Sigmoid colon (tissue), 7 donors: ENCODE data around the gene UBE3C. TPM values are rescaled to one million over a fixed set of nuclear protein-coding genes. Genes with fewer than 3 reads are reported as not detected.

Experiments
- DNase-seq: peaks from one replicate; pipeline ENCODE4 v3.0.0-alpha.2; 2019
- H3K27ac ChIP-seq, 4 donors: fragments of 200-600 bp; sonication (generic); one replicate each; pipeline ENCODE4 v1.5.1; 2016 to 2019; ENCODE audit warnings: mild to moderate bottlenecking in 1 of 4
- H3K27me3 ChIP-seq, 3 donors: fragments of 200-600 bp; sonication (generic); one replicate each; pipeline ENCODE4 v1.5.1; 2019; ENCODE audit warnings: mild to moderate bottlenecking in 1 of 3
- H3K36me3 ChIP-seq, 4 donors: fragments of 200-600 bp; sonication (generic); one replicate each; pipeline ENCODE4 v1.5.1; 2016 to 2019
- H3K4me1 ChIP-seq, 4 donors: fragments of 200-600 bp; sonication (generic); one replicate each; pipeline ENCODE4 v1.5.1; 2017 to 2019
- H3K4me3 ChIP-seq, 4 donors: fragments of 200-600 bp; sonication (generic); one replicate each; pipeline ENCODE4 v1.5.1; 2017 to 2019; ENCODE audit warnings: mild to moderate bottlenecking in 2 of 4, moderate library complexity in 1 of 4
- H3K9me3 ChIP-seq, 4 donors: fragments of 200-600 bp in 3 of 4; sonication (generic) in 3 of 4; one replicate each; pipeline versions ENCODE4 v1.5.1 to v1.6.1; 2013 to 2019
- EP300 ChIP-seq, 4 donors: sonication (generic); formaldehyde crosslinking; IDR thresholded peaks; one replicate each; pipeline ENCODE4 v1.6.1; 2017; ENCODE audit warnings: antibody characterized with exemption in 4 of 4
- POLR2A ChIP-seq, 2 donors: fragments of 450-650 bp; IDR thresholded peaks; one replicate each; pipeline ENCODE4 v1.6.1; 2016; ENCODE audit warnings: antibody characterized with exemption in 2 of 2, mild to moderate bottlenecking in 2 of 2, moderate library complexity in 2 of 2
- POLR2AphosphoS5 ChIP-seq, 4 donors: sonication (generic); formaldehyde crosslinking; IDR thresholded peaks; one replicate each; pipeline ENCODE4 v1.6.1; 2017; ENCODE audit warnings: antibody characterized with exemption in 4 of 4
- WGBS, 2 donors: extraction: QIAGEN DNeasy Blood & Tissue Kit; methylation state at CpG; one replicate each; pipeline ENCODE4 v1.1.7; 2013; 5-methylcytosine and 5-hydroxymethylcytosine counted together
- intact Hi-C: fragments of 100-400 bp; cut with DNase I; formaldehyde crosslinking; loops from one replicate; pipeline ENCODE4 v1.15.1; 2023
- polyA plus RNA-seq, 3 donors: library from polyadenylated mRNA; stranded (reverse); fragments of 200-250 nt; gene quantifications; one replicate each; pipeline ENCODE4 v1.2.3, GENCODE V29; 2013
- total RNA-seq, 4 donors: library from RNA; depleted of rRNA; stranded (reverse); fragments of >200 nt; gene quantifications; one replicate each; pipeline ENCODE4 v1.1.0, GENCODE V29; 2016
- TF ChIP-seq, protein P1 (sequence below), 4 experiments: fragments of 450-650 bp in 3 of 4; fragments of 200-600 bp in 1 of 4; IDR thresholded peaks; one replicate each; pipeline ENCODE4 v1.5.1; 2016 to 2019; ENCODE audit warnings: antibody characterized with exemption in 4 of 4, mild to moderate bottlenecking in 3 of 4, moderate library complexity in 2 of 4
- donor health status: healthy with polysubstance abuse.
- donor health status: Bipolar disorder and iron deficiency.
- donor health status: healthy.

The UBE3C gene
- total and polyA plus RNA-seq, 7 donors = 21.0 to 84.2 (median 55.7) TPM

DNA sequence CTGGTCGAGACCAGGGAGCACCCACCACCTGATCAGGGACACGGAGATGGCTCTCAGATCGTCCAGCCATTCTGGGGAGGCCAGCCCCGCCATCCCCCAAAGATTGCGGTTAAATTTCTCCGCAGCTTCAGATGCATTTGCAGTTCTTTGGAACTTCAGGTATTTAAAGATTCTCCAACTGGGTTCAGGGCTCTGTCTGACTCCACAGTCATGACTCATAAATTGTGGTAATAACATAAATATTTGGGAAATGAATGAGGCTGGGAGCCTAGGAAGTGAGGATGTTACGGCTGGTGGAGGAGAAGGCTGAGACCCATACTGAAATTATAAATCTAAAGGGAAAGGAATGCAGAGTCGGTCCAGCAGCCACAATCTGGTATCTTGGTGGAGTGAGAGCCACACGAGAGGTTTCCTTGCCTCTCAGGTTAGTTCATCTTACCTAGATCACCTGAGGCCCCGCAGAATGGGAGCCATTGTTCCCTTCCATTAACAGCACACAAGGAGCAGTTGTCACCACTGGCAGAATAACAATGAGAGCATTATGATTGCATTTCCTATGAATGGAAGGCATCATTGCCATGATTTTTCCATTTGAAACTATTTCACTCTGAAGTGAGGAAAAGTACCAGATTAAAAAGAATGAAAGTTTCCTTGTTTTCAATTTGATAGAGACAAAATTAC lies 171.4 kb downstream of the UBE3C start:
- Histone ChIP-seq H3K9me3 (no peaks in the 10 kb centered on the region), H3K27me3 (no peaks in the 10 kb centered on the region), H3K27ac (peak overlapping the region in 2 of 4 donors; percentile 28 to 46), H3K4me3 (no peak overlapping the region), H3K4me1 (peaks cover 0 to 16% (median 10%) of the 10 kb centered on the region in 4 donors), H3K36me3 (no peaks in the 10 kb centered on the region)
- no peak for DNase-seq
- 59 to 74% methylated on average over 10 of the region's 10 CpGs for WGBS, 2 donors
- intact Hi-C loops = no loop called here
- TF ChIP-seq POLR2A (IDR thresholded peaks at IDR 0.05) (no peak), EP300 (IDR thresholded peaks at IDR 0.05) (no peak), POLR2AphosphoS5 (IDR thresholded peaks at IDR 0.05) (no peak)
- TF ChIP-seq, protein P1, sequence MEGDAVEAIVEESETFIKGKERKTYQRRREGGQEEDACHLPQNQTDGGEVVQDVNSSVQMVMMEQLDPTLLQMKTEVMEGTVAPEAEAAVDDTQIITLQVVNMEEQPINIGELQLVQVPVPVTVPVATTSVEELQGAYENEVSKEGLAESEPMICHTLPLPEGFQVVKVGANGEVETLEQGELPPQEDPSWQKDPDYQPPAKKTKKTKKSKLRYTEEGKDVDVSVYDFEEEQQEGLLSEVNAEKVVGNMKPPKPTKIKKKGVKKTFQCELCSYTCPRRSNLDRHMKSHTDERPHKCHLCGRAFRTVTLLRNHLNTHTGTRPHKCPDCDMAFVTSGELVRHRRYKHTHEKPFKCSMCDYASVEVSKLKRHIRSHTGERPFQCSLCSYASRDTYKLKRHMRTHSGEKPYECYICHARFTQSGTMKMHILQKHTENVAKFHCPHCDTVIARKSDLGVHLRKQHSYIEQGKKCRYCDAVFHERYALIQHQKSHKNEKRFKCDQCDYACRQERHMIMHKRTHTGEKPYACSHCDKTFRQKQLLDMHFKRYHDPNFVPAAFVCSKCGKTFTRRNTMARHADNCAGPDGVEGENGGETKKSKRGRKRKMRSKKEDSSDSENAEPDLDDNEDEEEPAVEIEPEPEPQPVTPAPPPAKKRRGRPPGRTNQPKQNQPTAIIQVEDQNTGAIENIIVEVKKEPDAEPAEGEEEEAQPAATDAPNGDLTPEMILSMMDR (IDR thresholded peaks at IDR 0.05) = no peak

DNA sequence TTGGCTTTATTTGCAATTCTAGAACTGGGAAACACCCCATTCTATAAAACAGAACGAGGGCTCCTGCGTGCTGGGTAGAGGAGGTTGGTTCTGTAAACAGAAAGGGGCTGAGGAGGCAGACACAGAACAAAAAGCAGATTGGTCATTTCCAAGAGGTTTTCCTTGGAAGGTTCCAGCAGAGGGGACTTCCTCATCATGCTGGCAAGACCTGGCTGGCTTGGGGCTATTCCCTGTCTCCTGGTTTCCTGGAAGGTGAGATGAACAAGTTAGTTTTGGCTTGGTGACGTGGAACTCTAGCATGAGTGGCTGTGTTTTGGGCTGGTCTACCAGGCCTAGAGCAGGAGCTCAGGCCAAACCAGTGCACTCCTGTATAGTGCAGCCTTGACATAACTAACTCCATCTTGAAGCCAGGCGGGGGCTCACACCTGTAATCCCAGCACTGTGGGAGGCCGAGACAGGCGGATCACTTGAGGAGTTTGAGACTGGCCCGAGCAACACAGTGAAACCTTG lies 172.0 kb downstream of the UBE3C start:
- Histone ChIP-seq H3K27ac (peak overlapping the region in 1 of 4 donors; percentile 28), H3K36me3 (no peaks in the 10 kb centered on the region), H3K4me1 (peaks cover 0 to 16% (median 10%) of the 10 kb centered on the region in 4 donors), H3K4me3 (no peak overlapping the region), H3K9me3 (no peaks in the 10 kb centered on the region), H3K27me3 (no peaks in the 10 kb centered on the region)
- intact Hi-C loops = no loop called here
- no peak for DNase-seq
- TF ChIP-seq, protein P1 (IDR thresholded peaks at IDR 0.05) = no peak
- TF ChIP-seq EP300 (IDR thresholded peaks at IDR 0.05) = no peak
- no peak for TF ChIP-seq POLR2A (IDR thresholded peaks at IDR 0.05)
- TF ChIP-seq POLR2AphosphoS5 (IDR thresholded peaks at IDR 0.05) = no peak
- WGBS, 2 donors = 68 to 80% methylated on average over 7 of the region's 7 CpGs

DNA sequence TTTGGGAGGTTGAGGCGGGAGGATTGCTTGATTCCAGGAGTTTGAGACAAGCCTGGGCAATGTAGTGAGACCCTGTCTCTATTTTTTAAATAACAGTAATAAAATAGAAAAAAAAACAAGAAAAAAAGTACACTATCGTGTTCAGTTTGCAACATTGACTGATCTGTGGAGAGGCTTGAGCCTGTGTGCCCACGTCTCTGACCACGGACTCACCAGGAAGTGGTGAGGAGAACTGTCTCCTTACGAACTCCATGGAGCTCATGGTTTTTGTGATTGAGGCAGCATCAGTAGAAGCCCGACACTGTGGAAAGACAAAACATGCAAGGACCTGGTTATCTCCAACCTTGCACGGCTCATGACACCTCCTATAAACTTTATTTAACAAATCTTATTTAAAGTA lies 174.2 kb downstream of the UBE3C start:
- WGBS, 2 donors = 81 to 85% methylated on average over 7 of the region's 7 CpGs
- peaks cover 0 to 16% (median 10%) of the 10 kb centered on the region in 4 donors for H3K4me1 ChIP-seq
- no peaks in the 10 kb centered on the region for H3K9me3 ChIP-seq
- H3K27me3 ChIP-seq = no peaks in the 10 kb centered on the region
- TF ChIP-seq POLR2A (IDR thresholded peaks at IDR 0.05) (no peak), POLR2AphosphoS5 (IDR thresholded peaks at IDR 0.05) (no peak), EP300 (IDR thresholded peaks at IDR 0.05) (no peak)
- TF ChIP-seq, protein P1 (IDR thresholded peaks at IDR 0.05) = no peak
- DNase-seq = no peak
- H3K36me3 ChIP-seq = no peaks in the 10 kb centered on the region
- H3K27ac ChIP-seq = no peak overlapping the region
- H3K4me3 ChIP-seq = no peak overlapping the region
- intact Hi-C loops = no loop called here

DNA sequence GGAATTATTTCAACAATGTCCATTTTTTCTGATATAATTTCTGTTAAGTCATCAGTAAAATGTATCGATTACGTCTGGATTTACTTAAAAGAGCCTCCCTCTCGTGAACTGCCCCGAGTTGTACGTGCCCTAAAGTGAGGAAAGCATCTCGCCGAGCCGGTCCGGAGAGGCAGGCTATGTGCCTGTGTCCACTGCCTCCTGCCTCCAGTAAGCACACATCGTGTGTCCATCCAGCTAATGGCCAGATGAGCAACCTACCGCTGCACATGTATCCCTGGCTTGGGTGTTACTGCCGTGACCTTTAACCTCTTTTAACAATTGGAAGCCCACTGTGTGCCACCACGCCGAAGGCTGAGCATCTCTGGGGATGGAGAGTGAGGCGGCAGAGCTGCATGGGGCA lies 174.9 kb downstream of the UBE3C start:
- Histone ChIP-seq H3K27me3 (no peaks in the 10 kb centered on the region), H3K36me3 (no peaks in the 10 kb centered on the region), H3K4me3 (no peak overlapping the region), H3K9me3 (no peaks in the 10 kb centered on the region), H3K27ac (no peak overlapping the region), H3K4me1 (peaks cover 0 to 16% (median 10%) of the 10 kb centered on the region in 4 donors)
- intact Hi-C loops = no loop called here
- 94 to 95% methylated on average over 15 of the region's 15 CpGs for WGBS, 2 donors
- no peak for TF ChIP-seq POLR2AphosphoS5 (IDR thresholded peaks at IDR 0.05)
- no peak for TF ChIP-seq POLR2A (IDR thresholded peaks at IDR 0.05)
- TF ChIP-seq, protein P1 (IDR thresholded peaks at IDR 0.05) = no peak
- no peak for TF ChIP-seq EP300 (IDR thresholded peaks at IDR 0.05)
- no peak for DNase-seq
